Parietal lobe (tissue), 1 donor: ENCODE results near the gene LHPP. TPM values are rescaled to one million over a fixed set of nuclear protein-coding genes. Genes with fewer than 3 reads are reported as not detected.

ENCODE experiments used
- total RNA-seq: library from RNA; depleted of rRNA; stranded (reverse); fragments of >200 nt; gene quantifications from one replicate; pipeline ENCODE4 v1.2.3, GENCODE V29; 2014

The LHPP gene, protein sequence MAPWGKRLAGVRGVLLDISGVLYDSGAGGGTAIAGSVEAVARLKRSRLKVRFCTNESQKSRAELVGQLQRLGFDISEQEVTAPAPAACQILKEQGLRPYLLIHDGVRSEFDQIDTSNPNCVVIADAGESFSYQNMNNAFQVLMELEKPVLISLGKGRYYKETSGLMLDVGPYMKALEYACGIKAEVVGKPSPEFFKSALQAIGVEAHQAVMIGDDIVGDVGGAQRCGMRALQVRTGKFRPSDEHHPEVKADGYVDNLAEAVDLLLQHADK
- total RNA-seq, result 8.1 TPM

DNA sequence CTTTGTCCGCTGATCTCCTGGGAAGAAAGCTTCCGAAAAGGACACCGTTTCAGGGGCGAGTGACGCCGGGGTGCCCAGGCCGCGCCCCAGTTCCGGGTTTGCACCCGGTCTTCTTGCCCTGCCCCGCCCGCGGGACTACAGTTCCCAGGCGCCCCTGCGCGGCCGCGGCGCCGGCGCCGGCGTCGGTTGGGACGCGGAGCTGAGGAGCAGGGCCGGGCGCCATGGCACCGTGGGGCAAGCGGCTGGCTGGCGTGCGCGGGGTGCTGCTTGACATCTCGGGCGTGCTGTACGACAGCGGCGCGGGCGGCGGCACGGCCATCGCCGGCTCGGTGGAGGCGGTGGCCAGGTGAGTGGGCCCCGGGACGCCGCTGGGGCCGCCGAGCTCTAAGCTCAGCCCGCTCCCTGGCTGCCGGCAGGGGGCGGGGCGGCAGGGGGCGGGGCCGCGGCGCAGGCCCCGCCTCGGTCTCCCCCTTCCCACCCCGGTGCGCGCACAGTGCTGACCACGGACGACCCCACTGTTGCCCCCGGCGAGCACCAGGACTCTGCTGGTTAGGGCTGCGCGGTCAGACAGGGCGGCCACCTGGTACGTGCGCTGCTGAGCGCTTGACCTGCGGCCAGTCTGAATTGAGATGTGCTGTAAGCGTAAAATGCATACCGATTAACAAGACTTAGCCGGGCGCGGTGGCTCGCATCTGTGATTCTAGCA is at the start of gene LHPP:
Gene LHPP (plus strand): TSS at position 182 of the 706 bp plus-strand sequence. CDS start 40 bp downstream, at position 222.

DNA sequence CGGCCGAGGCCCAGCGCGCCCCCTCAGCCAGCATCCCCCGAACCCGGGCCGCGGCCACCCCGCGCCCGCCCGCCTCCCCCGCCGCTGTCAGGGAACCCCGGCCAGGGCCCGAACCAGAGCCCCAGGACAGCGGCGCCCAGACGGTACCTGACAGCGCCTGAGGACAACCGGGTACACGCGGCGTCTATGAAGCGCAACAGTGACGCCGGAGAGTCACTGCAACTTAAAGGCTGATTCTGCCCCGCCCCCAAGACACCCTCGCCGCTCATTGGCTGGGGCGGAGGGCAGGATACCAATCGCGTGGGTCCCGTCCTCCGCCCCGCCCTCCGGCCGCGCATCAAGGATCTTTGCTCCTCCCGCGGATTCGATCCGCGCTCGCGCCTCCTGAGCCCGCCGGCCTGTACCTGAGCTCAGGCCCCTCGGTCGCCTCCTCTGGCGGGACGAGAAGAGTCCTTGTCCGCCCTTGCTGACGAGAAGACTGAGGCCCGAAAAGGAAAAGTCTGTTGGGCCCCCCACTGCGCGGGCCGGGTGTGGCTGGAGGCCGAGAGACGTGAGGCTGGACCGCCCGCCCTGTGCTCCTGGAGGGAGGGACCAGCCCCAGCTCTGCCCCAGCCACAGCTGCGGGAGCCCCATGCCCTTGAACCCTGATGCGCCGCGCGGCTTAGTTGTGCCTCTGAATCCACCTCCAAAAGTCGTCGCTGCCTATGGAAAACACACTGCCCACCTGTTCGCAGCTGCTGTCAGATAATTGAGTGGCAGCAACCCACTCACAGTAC is 42.7 kb upstream of the LHPP start, which contains the start of gene OAT:
Gene OAT (minus strand): TSS at position 198 of the 776 bp plus-strand sequence. CDS start 6,752 bp downstream, outside the sequence.

DNA sequence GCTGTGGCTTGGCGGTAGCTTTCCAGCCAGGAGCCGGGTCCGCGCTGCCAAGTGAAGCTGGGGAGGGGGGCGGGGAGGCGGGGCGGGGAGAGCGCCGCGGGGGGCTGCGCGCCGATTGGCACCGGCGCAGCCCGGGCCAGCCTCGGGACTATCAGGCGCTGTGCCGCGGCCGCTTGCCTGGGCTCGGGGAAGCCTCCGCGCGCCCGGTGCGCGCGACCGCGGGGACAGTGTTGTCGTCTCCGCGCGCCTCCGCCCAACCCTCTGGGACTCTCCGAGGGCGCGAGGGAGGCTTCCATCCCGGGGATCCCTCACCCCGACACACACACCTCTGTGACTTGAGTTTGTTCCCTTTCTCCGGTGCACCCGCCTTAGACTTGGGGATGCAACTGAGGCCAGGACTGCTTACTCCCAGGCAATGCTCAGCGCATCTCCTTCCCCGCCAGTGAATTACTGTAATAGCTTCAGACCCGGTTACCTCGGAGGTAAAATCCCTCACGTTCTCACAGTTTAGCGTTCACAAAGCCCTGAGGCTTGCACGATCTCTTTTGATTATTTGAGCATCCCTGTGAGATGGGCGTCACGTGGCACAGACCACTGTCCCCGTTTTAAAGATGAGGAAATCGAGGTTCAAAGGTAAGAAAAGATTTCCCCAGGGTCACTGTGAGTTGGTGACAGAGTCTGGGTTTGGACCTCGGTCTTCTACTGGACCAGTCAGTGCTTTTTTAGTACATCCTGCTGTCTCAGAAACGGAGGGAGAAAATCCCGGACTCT is 11.4 kb upstream of the LHPP start, which contains the start of gene NKX1-2:
Gene NKX1-2 (minus strand): TSS at position 24 of the 771 bp plus-strand sequence. CDS start 92 bp downstream, outside the sequence.

Other genes starting within 250 kb of the LHPP start
- 110 TPM for gene OAT, start 42.9 kb upstream of the LHPP start, total RNA-seq
- gene NKX1-2, start 11.8 kb upstream of the LHPP start, total RNA-seq, result not detected